ENCODE results near the gene XAGE2. TPM values are rescaled to one million over a fixed set of nuclear protein-coding genes. Genes with fewer than 3 reads are reported as not detected.

Gene XAGE2
- total RNA-seq, 1 experiment from 2014 or later: not detected

DNA sequence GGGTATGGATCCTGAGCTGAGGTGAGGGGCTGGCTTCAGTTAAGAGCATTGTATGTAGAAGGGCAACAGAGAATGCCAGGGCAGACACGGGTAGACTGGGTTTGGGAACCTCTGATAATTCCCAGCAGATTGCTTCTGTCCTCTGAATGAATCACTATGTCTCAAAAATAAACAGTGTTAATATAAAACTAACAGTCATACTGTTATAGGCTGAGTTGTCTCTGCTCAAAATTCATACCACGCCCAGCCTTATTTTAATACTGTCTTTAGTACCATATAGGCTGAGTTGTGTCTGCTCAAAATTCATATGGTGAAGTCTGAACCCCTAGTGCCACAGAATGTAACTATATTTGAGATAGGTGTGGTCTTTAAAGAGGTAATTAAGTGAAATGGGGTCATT lies 10.0 kb downstream of the XAGE2 start:
- ChIA-PET POLR2A (ENCODE audit: unreplicated experiment) (no interaction called here), CTCF (no interaction called here)
- H3F3A ChIP-seq (ENCODE audit: insufficient read depth, low read depth): no peaks in the 10 kb centered on the region
- H3K9me2 ChIP-seq (ENCODE audit: insufficient read depth): no peaks in the 10 kb centered on the region
- H3K4me1 ChIP-seq (replicated peaks; ENCODE audit: insufficient read depth): no peaks in the 10 kb centered on the region
- intact Hi-C loops (cut with micrococcal nuclease; ENCODE audit: unreplicated experiment): no loop called here
- H3K36me3 ChIP-seq (ENCODE audit: low read depth): no peaks in the 10 kb centered on the region
- no peak overlapping the region for H3K4me2 ChIP-seq
- H3K27ac ChIP-seq: no peak overlapping the region
- no peaks in the 10 kb centered on the region for H3K9me3 ChIP-seq (ENCODE audit: insufficient read depth, low read depth)
- no peaks in the 10 kb centered on the region for H3K79me2 ChIP-seq (ENCODE audit: low read depth)
- no peak overlapping the region for H2AFZ ChIP-seq
- H3K4me3 ChIP-seq: no peak overlapping the region
- H4K20me1 ChIP-seq (ENCODE audit: insufficient read depth): no peaks in the 10 kb centered on the region
- BruUV-seq (replicated peaks): no TSS peak
- TF ChIP-seq, protein P1, sequence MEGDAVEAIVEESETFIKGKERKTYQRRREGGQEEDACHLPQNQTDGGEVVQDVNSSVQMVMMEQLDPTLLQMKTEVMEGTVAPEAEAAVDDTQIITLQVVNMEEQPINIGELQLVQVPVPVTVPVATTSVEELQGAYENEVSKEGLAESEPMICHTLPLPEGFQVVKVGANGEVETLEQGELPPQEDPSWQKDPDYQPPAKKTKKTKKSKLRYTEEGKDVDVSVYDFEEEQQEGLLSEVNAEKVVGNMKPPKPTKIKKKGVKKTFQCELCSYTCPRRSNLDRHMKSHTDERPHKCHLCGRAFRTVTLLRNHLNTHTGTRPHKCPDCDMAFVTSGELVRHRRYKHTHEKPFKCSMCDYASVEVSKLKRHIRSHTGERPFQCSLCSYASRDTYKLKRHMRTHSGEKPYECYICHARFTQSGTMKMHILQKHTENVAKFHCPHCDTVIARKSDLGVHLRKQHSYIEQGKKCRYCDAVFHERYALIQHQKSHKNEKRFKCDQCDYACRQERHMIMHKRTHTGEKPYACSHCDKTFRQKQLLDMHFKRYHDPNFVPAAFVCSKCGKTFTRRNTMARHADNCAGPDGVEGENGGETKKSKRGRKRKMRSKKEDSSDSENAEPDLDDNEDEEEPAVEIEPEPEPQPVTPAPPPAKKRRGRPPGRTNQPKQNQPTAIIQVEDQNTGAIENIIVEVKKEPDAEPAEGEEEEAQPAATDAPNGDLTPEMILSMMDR (conservative IDR thresholded peaks at IDR 0.05): no peak
- TF ChIP-seq EZH2 (IDR thresholded peaks at IDR 0.05; ENCODE audit: low read depth): no peak
- H3K27me3 ChIP-seq (ENCODE audit: insufficient read depth, low read depth): no peaks in the 10 kb centered on the region
- DNase-seq: no peak

DNA sequence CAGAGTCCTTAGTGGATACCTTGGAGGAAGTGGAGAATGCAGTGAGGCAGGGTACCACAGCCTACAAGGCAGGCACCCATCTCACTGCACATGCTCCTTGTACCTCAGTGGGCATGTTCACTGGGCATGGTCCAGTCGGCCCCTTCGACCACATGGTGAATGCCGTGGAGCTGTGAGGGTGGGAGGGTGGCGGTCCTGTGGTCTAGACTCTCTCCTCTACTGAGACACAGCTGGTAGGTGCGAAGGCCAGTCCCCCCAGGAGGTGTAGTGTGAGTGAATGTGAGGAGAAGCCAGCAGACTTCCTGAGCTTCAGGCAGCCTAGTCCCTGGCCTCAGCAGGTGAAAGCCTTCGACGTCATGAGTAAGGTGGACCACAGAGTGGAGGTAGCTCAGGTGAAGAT lies 12.2 kb downstream of the XAGE2 start:
- Histone ChIP-seq H3K4me1 (replicated peaks; ENCODE audit: insufficient read depth) (no peaks in the 10 kb centered on the region), H3K4me3 (no peak overlapping the region), H2AFZ (no peak overlapping the region), H3K36me3 (ENCODE audit: low read depth) (no peaks in the 10 kb centered on the region), H3K27me3 (ENCODE audit: insufficient read depth, low read depth) (no peaks in the 10 kb centered on the region), H3F3A (ENCODE audit: insufficient read depth, low read depth) (no peaks in the 10 kb centered on the region), H3K27ac (no peak overlapping the region), H3K4me2 (no peak overlapping the region), H3K9me3 (ENCODE audit: insufficient read depth, low read depth) (no peaks in the 10 kb centered on the region), H3K9me2 (ENCODE audit: insufficient read depth) (no peaks in the 10 kb centered on the region), H3K79me2 (ENCODE audit: low read depth) (no peaks in the 10 kb centered on the region), H4K20me1 (ENCODE audit: insufficient read depth) (no peaks in the 10 kb centered on the region)
- BruUV-seq (replicated peaks): no TSS peak
- DNase-seq: no peak
- ChIA-PET POLR2A (ENCODE audit: unreplicated experiment) (no interaction called here), CTCF (no interaction called here)
- TF ChIP-seq EZH2 (IDR thresholded peaks at IDR 0.05; ENCODE audit: low read depth): no peak
- TF ChIP-seq, protein P1 (conservative IDR thresholded peaks at IDR 0.05): no peak
- intact Hi-C loops (cut with micrococcal nuclease; ENCODE audit: unreplicated experiment): no loop called here

DNA sequence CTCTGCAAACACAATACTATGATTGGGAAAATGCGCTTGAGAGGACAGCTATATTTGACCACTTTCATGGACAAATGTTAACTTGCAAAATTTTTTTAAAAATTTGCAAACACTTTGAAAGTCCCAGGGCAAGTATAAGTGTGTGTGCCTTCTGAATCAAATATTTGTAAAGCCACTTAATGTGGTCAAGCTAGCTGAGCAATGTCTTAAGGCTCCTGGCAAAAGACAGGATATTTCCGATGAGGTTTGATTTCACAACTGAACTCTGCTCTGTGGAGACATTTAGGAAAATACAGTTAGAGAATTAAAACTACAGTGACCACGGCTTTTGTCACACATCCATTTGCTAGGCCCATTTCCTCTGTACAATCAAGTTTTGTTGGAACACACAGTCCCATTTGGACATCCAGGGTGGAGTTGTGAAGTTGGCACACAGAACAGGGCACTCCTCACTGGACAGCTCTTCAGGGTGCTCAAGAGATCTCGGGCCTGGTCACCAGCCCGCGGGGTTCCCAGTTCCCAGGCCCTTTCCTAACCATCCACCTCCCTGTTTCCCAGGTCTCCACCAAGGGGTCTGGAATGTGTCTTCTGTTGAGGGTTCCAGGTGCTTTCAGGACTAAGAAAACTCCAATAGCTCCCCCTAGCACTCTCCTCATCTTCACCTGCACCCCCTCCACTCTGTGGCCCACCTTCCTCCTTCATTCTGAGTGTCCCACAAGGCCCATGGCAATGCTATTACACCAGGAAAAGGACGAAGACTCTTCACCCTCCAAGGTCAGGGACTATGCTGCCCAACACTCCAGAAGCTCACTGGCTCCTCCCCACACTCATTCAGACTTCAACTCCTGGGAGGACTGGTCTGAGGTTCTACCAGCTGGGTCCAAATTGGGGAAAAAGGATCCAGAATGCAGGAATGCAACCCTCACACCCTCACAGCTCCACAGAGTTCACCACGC lies 41.9 kb downstream of the XAGE2 start:
- Histone ChIP-seq H3K4me3 (no peak overlapping the region), H3K27me3 (ENCODE audit: insufficient read depth, low read depth) (no peaks in the 10 kb centered on the region), H3K4me2 (no peak overlapping the region), H3K36me3 (ENCODE audit: low read depth) (no peaks in the 10 kb centered on the region), H3K4me1 (replicated peaks; ENCODE audit: insufficient read depth) (no peaks in the 10 kb centered on the region), H3K9me2 (ENCODE audit: insufficient read depth) (no peaks in the 10 kb centered on the region), H3K27ac (no peak overlapping the region), H2AFZ (no peak overlapping the region), H3K9me3 (ENCODE audit: insufficient read depth, low read depth) (no peaks in the 10 kb centered on the region), H4K20me1 (ENCODE audit: insufficient read depth) (no peaks in the 10 kb centered on the region), H3K79me2 (ENCODE audit: low read depth) (no peaks in the 10 kb centered on the region), H3F3A (ENCODE audit: insufficient read depth, low read depth) (no peaks in the 10 kb centered on the region)
- ChIA-PET POLR2A (ENCODE audit: unreplicated experiment) (no interaction called here), CTCF (no interaction called here)
- no peak for TF ChIP-seq EZH2 (IDR thresholded peaks at IDR 0.05; ENCODE audit: low read depth)
- TF ChIP-seq, protein P1 (conservative IDR thresholded peaks at IDR 0.05): no peak
- intact Hi-C loops (cut with micrococcal nuclease; ENCODE audit: unreplicated experiment): no loop called here
- BruUV-seq (replicated peaks): no TSS peak
- DNase-seq: no peak
